HCT116 (cell line): ENCODE data around the gene AGBL1. TPM values are rescaled to one million over a fixed set of nuclear protein-coding genes. Genes with fewer than 3 reads are reported as not detected.

Experiments
- ATAC-seq: fragments of 200-7000 bp; cut with Tn5 transposase; 2 replicates; pipeline ENCODE4 v1.9.1; 2020; ENCODE audit warnings: mild to moderate bottlenecking, moderate library complexity
- BruUV-seq: library from RNA; stranded (reverse); fragments of 400-500 nt; replicated peaks from 2 replicates; lab custom pipeline; 2021; lab: Mats Ljungman, UMichigan
- CTCF ChIA-PET: fragments of 300-600 bp; sonication (Branson Sonifier 250); formaldehyde crosslinking; loops from one replicate; lab custom pipeline; 2021; ENCODE audit warnings: antibody characterized with exemption; lab: Charles Lee
- POLR2A ChIA-PET: fragments of 300-600, 350-600 bp; sonication (Branson Sonifier 250); formaldehyde crosslinking; loops from one replicate; lab custom pipeline; 2021; ENCODE audit warnings: antibody characterized with exemption; lab: Charles Lee
- RAD21 ChIA-PET, 2 experiments: fragments of 300-600 bp; sonication (Branson Sonifier 250); formaldehyde crosslinking; loops; one replicate each; lab custom pipeline; 2023; ENCODE audit warnings: low total read pairs in 2 of 2; ENCODE audit not compliant: uncharacterized antibody in 2 of 2, unreplicated experiment in 2 of 2, low non-redundant PET in 1 of 2; lab: Charles Lee
- DNase-seq: peaks from one replicate; pipeline ENCODE4 v3.0.0-alpha.2; 2010; ENCODE audit warnings: low read depth, low spot score
- H2AFZ ChIP-seq: fragments of 200-600 bp; shearing (Covaris generic), sonication (generic); 2 replicates; pipeline ENCODE4 v1.6.1; 2017; ENCODE audit warnings: low read depth, mixed run types, mixed read lengths, antibody characterized with exemption, low read length; ENCODE audit not compliant: poor library complexity, severe bottlenecking
- H3K27ac ChIP-seq: 2 replicates; pipeline ENCODE4 v1.5.1; 2012; ENCODE audit warnings: low read depth, low read length
- H3K27me3 ChIP-seq: fragments of 200-600 bp; sonication (generic); 2 replicates; pipeline ENCODE4 v1.6.1; 2016; ENCODE audit warnings: mixed run types, low read length, mixed read lengths; ENCODE audit not compliant: insufficient read depth
- H3K36me3 ChIP-seq, 2 experiments: fragments of 200-500 bp in 1 of 2; fragments of 200-600 bp in 1 of 2; sonication (Bioruptor generic) in 1 of 2; sonication (generic) in 1 of 2; 2 replicates each; pipeline versions ENCODE4 v1.5.1 to v1.6.1; 2014 to 2016; ENCODE audit warnings: low read length in 2 of 2, inconsistent platforms in 1 of 2, mixed read lengths in 1 of 2, mixed run types in 1 of 2; ENCODE audit not compliant: insufficient read depth in 2 of 2, control insufficient read depth in 1 of 2
- H3K4me1 ChIP-seq, 2 experiments: fragments of 200-600 bp in 1 of 2; sonication (generic) in 1 of 2; 2 replicates each; pipeline versions ENCODE4 v1.5.1 to v1.6.1; 2012 to 2017; ENCODE audit warnings: low read length in 2 of 2, inconsistent platforms in 1 of 2, mild to moderate bottlenecking in 1 of 2, mixed read lengths in 1 of 2, mixed run types in 1 of 2, moderate library complexity in 1 of 2; ENCODE audit not compliant: insufficient read depth in 2 of 2, control insufficient read depth in 1 of 2
- H3K4me2 ChIP-seq: fragments of 200-600 bp; sonication (generic); 2 replicates; pipeline ENCODE4 v1.6.1; 2017; ENCODE audit warnings: mixed run types, low read length, mixed read lengths
- H3K4me3 ChIP-seq, 2 experiments: fragments of 200-600 bp in 1 of 2; sonication (generic) in 1 of 2; replicated peaks in 1 of 2; 2 replicates each; pipeline ENCODE4 v1.5.1; 2011 to 2016; ENCODE audit warnings: low read length in 2 of 2, control low read depth in 1 of 2, low read depth in 1 of 2, mild to moderate bottlenecking in 1 of 2, mixed read lengths in 1 of 2, mixed run types in 1 of 2
- H3K79me2 ChIP-seq: fragments of 200-600 bp; sonication (generic); 2 replicates; pipeline ENCODE4 v1.6.1; 2017; ENCODE audit warnings: mild to moderate bottlenecking, mixed run types, low read length, moderate library complexity, mixed read lengths; ENCODE audit not compliant: insufficient read depth
- H3K9ac ChIP-seq: fragments of 200-600 bp; sonication (generic); 2 replicates; pipeline ENCODE4 v1.6.1; 2016; ENCODE audit warnings: low read length, mixed read lengths
- H3K9me2 ChIP-seq: fragments of 200-600 bp; sonication (generic), shearing (Covaris generic); 2 replicates; pipeline ENCODE4 v1.6.1; 2017; ENCODE audit warnings: mixed run types, mild to moderate bottlenecking, moderate library complexity; ENCODE audit not compliant: insufficient read depth
- H3K9me3 ChIP-seq, 2 experiments: fragments of 200-500 bp in 1 of 2; fragments of 200-600 bp in 1 of 2; sonication (Bioruptor generic) in 1 of 2; sonication (generic) in 1 of 2; 2 replicates each; pipeline ENCODE4 v1.6.1; 2014 to 2017; ENCODE audit warnings: low read length in 2 of 2, mixed read lengths in 2 of 2, inconsistent platforms in 1 of 2, low read depth in 1 of 2, mild to moderate bottlenecking in 1 of 2, mixed run types in 1 of 2, moderate library complexity in 1 of 2; ENCODE audit not compliant: control insufficient read depth in 1 of 2, insufficient read depth in 1 of 2
- H4K20me1 ChIP-seq: fragments of 200-600 bp; sonication (generic), shearing (Covaris generic); 2 replicates; pipeline ENCODE4 v1.6.1; 2017; ENCODE audit warnings: mixed run types, mild to moderate bottlenecking, moderate library complexity; ENCODE audit not compliant: insufficient read depth
- CBX3 ChIP-seq: IDR thresholded peaks from 2 replicates; pipeline ENCODE4 v1.6.1; 2012; ENCODE audit warnings: low read depth
- ELF1 ChIP-seq: IDR thresholded peaks from 2 replicates; pipeline ENCODE4 v1.6.1; 2012; ENCODE audit warnings: low read depth, borderline replicate concordance
- EZH2phosphoT487 ChIP-seq: fragments of 200-600 bp; IDR thresholded peaks from 2 replicates; pipeline ENCODE4 v1.6.1; 2018; ENCODE audit warnings: antibody characterized with exemption, borderline replicate concordance
- JUND ChIP-seq: IDR thresholded peaks from 2 replicates; pipeline ENCODE4 v1.6.1; 2012
- POLR2A ChIP-seq: IDR thresholded peaks from 2 replicates; pipeline ENCODE4 v1.7.0; 2011; ENCODE audit warnings: borderline replicate concordance; ENCODE audit not compliant: insufficient read depth, insufficient read length; ENCODE audit errors: extremely low read depth
- SIN3A ChIP-seq: IDR thresholded peaks from 2 replicates; pipeline ENCODE4 v1.6.1; 2012; ENCODE audit warnings: low read depth
- SP1 ChIP-seq: IDR thresholded peaks from 2 replicates; pipeline ENCODE4 v1.6.1; 2012; ENCODE audit warnings: low read depth
- SRF ChIP-seq: IDR thresholded peaks from 2 replicates; pipeline ENCODE4 v1.6.1; 2012; ENCODE audit warnings: low read depth
- TCF7L2 ChIP-seq: IDR thresholded peaks from 2 replicates; pipeline ENCODE4 v1.7.0; 2011; ENCODE audit warnings: borderline replicate concordance, inconsistent platforms; ENCODE audit not compliant: insufficient read depth, insufficient read length; ENCODE audit errors: extremely low read depth
- intact Hi-C: fragments of 100-400 bp; cut with micrococcal nuclease; formaldehyde crosslinking; loops from 2 replicates; pipeline ENCODE4 v1.10.0; 2022
- total RNA-seq: library from RNA; stranded (reverse); gene quantifications from one replicate; pipeline ENCODE4 v1.2.1, GENCODE V29; 2021; ENCODE audit not compliant: unreplicated experiment
- TF ChIP-seq, protein P1 (sequence below): IDR thresholded peaks from 2 replicates; pipeline ENCODE4 v1.6.1; 2012
- TF ChIP-seq, protein P2 (sequence below): IDR thresholded peaks from 2 replicates; pipeline ENCODE4 v1.6.1; 2012; ENCODE audit warnings: low read depth

AGBL1 gene
- total RNA-seq, 1 experiment from 2014 or later, result not detected

DNA sequence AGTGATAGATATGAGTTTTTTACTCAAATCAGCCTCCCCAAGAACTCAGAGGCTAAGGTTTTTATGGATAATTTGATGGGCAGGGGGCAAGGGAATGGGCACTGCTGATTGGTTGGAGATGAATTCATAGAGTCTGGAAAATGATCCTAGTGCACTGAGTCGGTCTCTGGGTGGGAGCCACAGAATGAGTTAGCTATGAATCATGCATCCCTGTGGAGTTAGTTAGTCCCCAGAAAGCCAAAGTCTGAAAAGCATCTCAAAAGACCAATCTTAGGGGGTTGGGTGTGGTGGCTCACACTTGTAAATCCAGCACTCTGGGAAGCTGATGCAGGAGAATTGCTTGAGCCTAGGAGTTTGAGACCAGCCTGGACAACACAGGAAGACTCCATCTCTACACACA, 516.1 kb downstream of the AGBL1 start:
- H3K4me3 ChIP-seq, result no peak overlapping the region
- CTCF ChIA-PET, result no interaction called here
- H2AFZ ChIP-seq, result no peak overlapping the region
- ATAC-seq, result no peak
- no TSS peak for BruUV-seq
- RAD21 ChIA-PET, result no interaction called here
- no peaks in the 10 kb centered on the region for H3K36me3 ChIP-seq
- no peak overlapping the region for H3K27ac ChIP-seq
- H3K9ac ChIP-seq, result no peak overlapping the region
- no peaks in the 10 kb centered on the region for H3K9me2 ChIP-seq
- intact Hi-C loops, result no loop called here
- H3K79me2 ChIP-seq, result no peaks in the 10 kb centered on the region
- DNase-seq, result no peak
- H4K20me1 ChIP-seq, result no peaks in the 10 kb centered on the region
- H3K4me1 ChIP-seq, result no peaks in the 10 kb centered on the region
- H3K4me2 ChIP-seq, result no peak overlapping the region
- TF ChIP-seq, protein P1, sequence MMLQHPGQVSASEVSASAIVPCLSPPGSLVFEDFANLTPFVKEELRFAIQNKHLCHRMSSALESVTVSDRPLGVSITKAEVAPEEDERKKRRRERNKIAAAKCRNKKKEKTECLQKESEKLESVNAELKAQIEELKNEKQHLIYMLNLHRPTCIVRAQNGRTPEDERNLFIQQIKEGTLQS, result no peak
- TF ChIP-seq JUND, result no peak
- TF ChIP-seq, protein P2, sequence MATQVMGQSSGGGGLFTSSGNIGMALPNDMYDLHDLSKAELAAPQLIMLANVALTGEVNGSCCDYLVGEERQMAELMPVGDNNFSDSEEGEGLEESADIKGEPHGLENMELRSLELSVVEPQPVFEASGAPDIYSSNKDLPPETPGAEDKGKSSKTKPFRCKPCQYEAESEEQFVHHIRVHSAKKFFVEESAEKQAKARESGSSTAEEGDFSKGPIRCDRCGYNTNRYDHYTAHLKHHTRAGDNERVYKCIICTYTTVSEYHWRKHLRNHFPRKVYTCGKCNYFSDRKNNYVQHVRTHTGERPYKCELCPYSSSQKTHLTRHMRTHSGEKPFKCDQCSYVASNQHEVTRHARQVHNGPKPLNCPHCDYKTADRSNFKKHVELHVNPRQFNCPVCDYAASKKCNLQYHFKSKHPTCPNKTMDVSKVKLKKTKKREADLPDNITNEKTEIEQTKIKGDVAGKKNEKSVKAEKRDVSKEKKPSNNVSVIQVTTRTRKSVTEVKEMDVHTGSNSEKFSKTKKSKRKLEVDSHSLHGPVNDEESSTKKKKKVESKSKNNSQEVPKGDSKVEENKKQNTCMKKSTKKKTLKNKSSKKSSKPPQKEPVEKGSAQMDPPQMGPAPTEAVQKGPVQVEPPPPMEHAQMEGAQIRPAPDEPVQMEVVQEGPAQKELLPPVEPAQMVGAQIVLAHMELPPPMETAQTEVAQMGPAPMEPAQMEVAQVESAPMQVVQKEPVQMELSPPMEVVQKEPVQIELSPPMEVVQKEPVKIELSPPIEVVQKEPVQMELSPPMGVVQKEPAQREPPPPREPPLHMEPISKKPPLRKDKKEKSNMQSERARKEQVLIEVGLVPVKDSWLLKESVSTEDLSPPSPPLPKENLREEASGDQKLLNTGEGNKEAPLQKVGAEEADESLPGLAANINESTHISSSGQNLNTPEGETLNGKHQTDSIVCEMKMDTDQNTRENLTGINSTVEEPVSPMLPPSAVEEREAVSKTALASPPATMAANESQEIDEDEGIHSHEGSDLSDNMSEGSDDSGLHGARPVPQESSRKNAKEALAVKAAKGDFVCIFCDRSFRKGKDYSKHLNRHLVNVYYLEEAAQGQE, result no peak
- no peak for TF ChIP-seq EZH2phosphoT487
- no peak for TF ChIP-seq POLR2A
- no peak for TF ChIP-seq CBX3
- no peak for TF ChIP-seq ELF1
- no peak for TF ChIP-seq SRF
- TF ChIP-seq SIN3A, result no peak
- TF ChIP-seq SP1, result no peak
- no peak for TF ChIP-seq TCF7L2
- H3K9me3 ChIP-seq, result peaks cover 11 to 24% of the 10 kb centered on the region in 2 experiments; a peak in 2 of 4 replicates
- POLR2A ChIA-PET, result no interaction called here
- H3K27me3 ChIP-seq, result no peaks in the 10 kb centered on the region
